Suprapubic skin (tissue), 4 donors: Measurements from ENCODE around the gene CISH. TPM values are rescaled to one million over a fixed set of nuclear protein-coding genes. Genes with fewer than 3 reads are reported as not detected.

Source experiments
- DNase-seq, 2 donors: peaks; one replicate each; pipeline ENCODE4 v3.0.0-alpha.2; 2019; ENCODE audit warnings: low spot score in 2 of 2
- H3K27ac ChIP-seq: fragments of 200-600 bp; sonication (generic); one replicate; pipeline ENCODE4 v1.5.1; 2019
- H3K27me3 ChIP-seq: fragments of 200-600 bp; sonication (generic); one replicate; pipeline ENCODE4 v1.5.1; 2019
- H3K36me3 ChIP-seq: fragments of 200-600 bp; sonication (generic); one replicate; pipeline ENCODE4 v1.5.1; 2019
- H3K4me1 ChIP-seq: fragments of 200-600 bp; sonication (generic); one replicate; pipeline ENCODE4 v1.5.1; 2019
- H3K4me3 ChIP-seq: fragments of 200-600 bp; sonication (generic); one replicate; pipeline ENCODE4 v1.5.1; 2019; ENCODE audit warnings: mild to moderate bottlenecking
- H3K9me3 ChIP-seq: fragments of 200-600 bp; sonication (generic); one replicate; pipeline ENCODE4 v1.5.1; 2019
- EP300 ChIP-seq: sonication (generic); formaldehyde crosslinking; IDR thresholded peaks from one replicate; pipeline ENCODE4 v1.6.1; 2017; ENCODE audit warnings: antibody characterized with exemption
- POLR2A ChIP-seq, 2 donors: fragments of 450-650 bp; IDR thresholded peaks; one replicate each; pipeline ENCODE4 v1.6.1; 2017; ENCODE audit warnings: antibody characterized with exemption in 2 of 2, mild to moderate bottlenecking in 2 of 2, moderate library complexity in 2 of 2
- POLR2AphosphoS5 ChIP-seq, 3 donors: sonication (generic); formaldehyde crosslinking; IDR thresholded peaks; one replicate each; pipeline ENCODE4 v1.6.1; 2017; ENCODE audit warnings: antibody characterized with exemption in 3 of 3
- WGBS: methylation state at CpG from one replicate; pipeline ENCODE4 v1.1.5; 2018; 5-methylcytosine and 5-hydroxymethylcytosine counted together
- total RNA-seq, 4 donors: library from RNA; depleted of rRNA; stranded (reverse); fragments of >200 nt; gene quantifications; one replicate each; pipeline ENCODE4 v1.1.0, GENCODE V29; 2016
- TF ChIP-seq, protein P1 (sequence below), 2 donors: fragments of 200-600 bp in 1 of 2; fragments of 450-650 bp in 1 of 2; sonication (generic) in 1 of 2; IDR thresholded peaks; one replicate each; pipeline ENCODE4 v1.5.1; 2016 to 2019; ENCODE audit warnings: antibody characterized with exemption in 2 of 2, mild to moderate bottlenecking in 1 of 2, moderate library complexity in 1 of 2

CISH gene
- total RNA-seq, 4 donors from 2014 or later, result 12.8 to 20.5 (median 14.7) TPM

DNA sequence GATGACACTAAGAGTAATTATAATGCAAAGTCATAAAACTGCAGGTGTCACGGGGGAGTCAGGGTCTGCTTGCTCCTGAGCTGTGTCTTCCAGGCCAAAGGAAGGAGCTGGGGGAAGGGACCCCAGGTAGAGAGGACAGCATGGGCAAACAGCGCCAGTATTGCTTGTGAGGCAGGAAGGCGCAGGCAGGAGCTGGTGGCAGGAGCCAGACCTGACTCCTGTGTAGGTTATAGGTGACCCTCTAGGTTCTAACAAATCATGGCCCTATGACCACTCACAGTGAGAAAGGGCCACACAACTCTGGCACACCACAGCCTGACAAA, 1.9 kb downstream of the CISH start:
- TF ChIP-seq, protein P1, sequence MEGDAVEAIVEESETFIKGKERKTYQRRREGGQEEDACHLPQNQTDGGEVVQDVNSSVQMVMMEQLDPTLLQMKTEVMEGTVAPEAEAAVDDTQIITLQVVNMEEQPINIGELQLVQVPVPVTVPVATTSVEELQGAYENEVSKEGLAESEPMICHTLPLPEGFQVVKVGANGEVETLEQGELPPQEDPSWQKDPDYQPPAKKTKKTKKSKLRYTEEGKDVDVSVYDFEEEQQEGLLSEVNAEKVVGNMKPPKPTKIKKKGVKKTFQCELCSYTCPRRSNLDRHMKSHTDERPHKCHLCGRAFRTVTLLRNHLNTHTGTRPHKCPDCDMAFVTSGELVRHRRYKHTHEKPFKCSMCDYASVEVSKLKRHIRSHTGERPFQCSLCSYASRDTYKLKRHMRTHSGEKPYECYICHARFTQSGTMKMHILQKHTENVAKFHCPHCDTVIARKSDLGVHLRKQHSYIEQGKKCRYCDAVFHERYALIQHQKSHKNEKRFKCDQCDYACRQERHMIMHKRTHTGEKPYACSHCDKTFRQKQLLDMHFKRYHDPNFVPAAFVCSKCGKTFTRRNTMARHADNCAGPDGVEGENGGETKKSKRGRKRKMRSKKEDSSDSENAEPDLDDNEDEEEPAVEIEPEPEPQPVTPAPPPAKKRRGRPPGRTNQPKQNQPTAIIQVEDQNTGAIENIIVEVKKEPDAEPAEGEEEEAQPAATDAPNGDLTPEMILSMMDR (IDR thresholded peaks at IDR 0.05), result no peak
- TF ChIP-seq POLR2A (IDR thresholded peaks at IDR 0.05) (no peak), POLR2AphosphoS5 (IDR thresholded peaks at IDR 0.05) (no peak), EP300 (no peak)
- peaks cover 19% of the 10 kb centered on the region for H3K36me3 ChIP-seq
- DNase-seq, result no peak
- H3K27me3 ChIP-seq, result no peaks in the 10 kb centered on the region
- H3K4me3 ChIP-seq, result peak overlapping the region; percentile 75
- no peaks in the 10 kb centered on the region for H3K9me3 ChIP-seq
- H3K4me1 ChIP-seq, result peaks cover 88% of the 10 kb centered on the region
- WGBS, result 82% methylated on average over 3 of the region's 3 CpGs
- H3K27ac ChIP-seq, result peak overlapping the region; percentile 2

DNA sequence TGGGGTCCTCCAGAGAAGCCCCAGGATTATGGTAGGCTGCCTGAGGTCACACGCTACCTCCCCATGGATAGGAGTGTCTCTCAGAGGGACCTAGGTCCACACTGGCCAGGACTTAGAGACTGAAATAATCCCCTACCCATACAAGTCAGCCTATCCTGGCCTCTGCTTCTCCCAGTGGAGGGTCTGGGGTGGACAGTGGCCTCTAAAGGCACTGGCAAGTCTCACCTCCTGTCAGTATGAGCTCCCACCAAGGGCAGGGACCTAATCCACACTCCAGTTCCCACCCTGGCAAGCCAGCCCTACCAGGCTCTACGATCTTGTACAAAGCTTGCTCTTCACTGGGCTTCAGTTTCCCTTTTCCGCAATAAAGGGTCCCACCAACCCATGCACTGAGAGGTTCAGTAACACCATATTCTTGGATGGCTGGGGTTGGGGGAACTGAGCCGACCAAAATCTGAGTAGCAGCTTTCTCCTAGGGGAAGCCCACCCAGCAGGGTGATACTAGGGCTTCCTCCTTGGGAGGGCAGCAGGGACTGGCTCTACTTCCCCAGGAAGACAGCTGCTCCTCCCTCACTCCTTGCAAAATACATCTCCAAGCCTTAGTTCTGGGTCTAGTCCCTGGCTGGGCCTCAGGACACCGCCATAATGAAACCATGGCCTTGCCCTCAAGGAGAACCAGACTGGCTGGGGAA, 2.4 kb downstream of the CISH start:
- Histone ChIP-seq H3K27me3 (no peaks in the 10 kb centered on the region), H3K27ac (peak overlapping the region; percentile 10), H3K4me1 (peaks cover 93% of the 10 kb centered on the region), H3K9me3 (no peaks in the 10 kb centered on the region), H3K4me3 (peak overlapping the region; percentile 75), H3K36me3 (peaks cover 19% of the 10 kb centered on the region)
- WGBS, result 74% methylated on average over 5 of the region's 5 CpGs
- TF ChIP-seq EP300 (no peak), POLR2AphosphoS5 (IDR thresholded peaks at IDR 0.05) (no peak), POLR2A (IDR thresholded peaks at IDR 0.05) (no peak)
- no peak for DNase-seq

DNA sequence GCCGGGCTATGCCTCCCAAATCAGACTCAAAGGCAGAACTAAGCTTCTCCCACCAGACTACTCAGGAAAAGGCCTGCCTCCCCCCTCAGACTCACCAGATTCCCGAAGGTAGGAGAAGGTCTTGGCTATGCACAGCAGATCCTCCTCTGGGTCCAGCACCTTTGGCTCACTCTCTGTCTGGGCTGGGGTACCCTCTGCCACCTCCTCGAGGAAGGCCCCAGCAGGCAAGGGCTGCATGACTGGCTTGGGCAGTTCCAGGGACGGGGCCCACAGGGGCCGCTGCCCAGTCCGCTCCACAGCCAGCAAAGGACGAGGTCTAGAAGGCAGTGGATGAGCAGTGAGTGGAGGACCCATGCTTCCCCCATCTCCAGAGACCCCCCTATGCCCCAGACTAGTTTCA, 3.3 kb downstream of the CISH start:
- DNase-seq, result no peak
- peaks cover 94% of the 10 kb centered on the region for H3K4me1 ChIP-seq
- H3K9me3 ChIP-seq, result no peaks in the 10 kb centered on the region
- peak overlapping the region; percentile 13 for H3K4me3 ChIP-seq
- 64% methylated on average over 6 of the region's 7 CpGs for WGBS
- peaks cover 19% of the 10 kb centered on the region for H3K36me3 ChIP-seq
- no peaks in the 10 kb centered on the region for H3K27me3 ChIP-seq
- no peak overlapping the region for H3K27ac ChIP-seq
- TF ChIP-seq POLR2A (IDR thresholded peaks at IDR 0.05), result no peak

DNA sequence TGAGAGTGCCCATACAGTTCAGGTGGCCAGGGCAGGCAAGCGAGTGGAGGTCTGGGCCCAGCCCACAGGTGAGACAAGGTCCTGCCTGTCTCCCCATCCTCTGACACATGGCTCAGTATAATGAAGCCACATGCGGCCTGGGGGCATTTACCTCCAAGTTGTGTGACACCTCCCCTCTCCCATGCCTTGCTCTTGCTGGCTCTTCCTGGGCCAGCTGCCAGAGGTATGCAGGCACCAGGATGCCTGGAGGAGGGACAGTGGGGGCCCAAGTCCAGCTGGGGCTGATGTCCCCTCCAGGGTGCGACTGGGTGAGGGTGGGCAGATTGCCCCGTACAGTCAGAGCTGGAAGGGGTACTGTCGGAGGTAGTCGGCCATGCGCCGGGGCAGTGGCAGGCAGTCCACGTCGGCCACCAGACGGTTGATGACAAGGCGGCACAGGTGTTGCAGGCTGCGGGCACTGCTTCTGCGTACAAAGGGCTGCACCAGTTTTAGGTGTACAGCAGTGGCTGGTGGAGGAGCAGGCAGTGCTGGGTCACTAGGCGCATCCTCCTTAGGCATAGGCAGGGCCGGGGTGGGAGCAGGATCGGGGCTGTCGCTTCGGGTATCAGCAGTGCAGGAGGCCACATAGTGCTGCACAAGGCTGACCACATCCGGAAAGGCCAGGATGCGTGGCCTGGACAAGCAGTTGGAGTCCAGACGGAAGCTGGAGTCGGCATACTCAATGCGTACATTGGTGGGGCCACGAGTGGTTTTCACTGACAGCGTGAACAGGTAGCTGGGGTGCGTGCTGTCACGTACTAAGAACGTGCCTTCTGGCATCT, 4.1 kb downstream of the CISH start:
- Histone ChIP-seq H3K9me3 (no peaks in the 10 kb centered on the region), H3K27ac (no peak overlapping the region), H3K4me3 (peak overlapping the region; percentile 13), H3K27me3 (no peaks in the 10 kb centered on the region), H3K4me1 (peaks cover 94% of the 10 kb centered on the region), H3K36me3 (peaks cover 19% of the 10 kb centered on the region)
- DNase-seq, result no peak
- WGBS, result 78% methylated on average over 12 of the region's 29 CpGs
- TF ChIP-seq POLR2AphosphoS5 (IDR thresholded peaks at IDR 0.05), result no peak
- no peak for TF ChIP-seq POLR2A (IDR thresholded peaks at IDR 0.05)
- TF ChIP-seq, protein P1 (IDR thresholded peaks at IDR 0.05), result no peak
- no peak for TF ChIP-seq EP300

DNA sequence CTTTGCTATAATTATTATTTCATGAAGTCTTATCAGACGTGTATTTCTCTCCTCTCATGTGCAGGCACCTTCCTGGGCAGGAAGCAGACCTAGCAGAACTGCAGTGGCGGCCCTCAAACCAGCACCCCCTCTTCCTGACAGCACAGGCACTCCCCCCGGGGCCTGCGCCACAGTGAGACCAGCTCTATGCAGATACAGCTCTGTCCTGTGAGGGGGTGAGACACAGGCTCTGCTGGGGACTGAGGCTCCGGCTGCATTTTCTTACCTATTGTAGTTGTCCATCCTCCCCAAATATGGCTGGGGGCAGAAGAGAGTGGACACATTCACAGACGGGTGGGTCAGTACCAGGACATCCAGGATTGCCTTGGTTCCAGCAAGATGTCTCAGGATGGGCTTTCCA, 5.0 kb downstream of the CISH start:
- WGBS, result 72% methylated on average over 6 of the region's 6 CpGs
- TF ChIP-seq, protein P1 (IDR thresholded peaks at IDR 0.05), result no peak
- TF ChIP-seq POLR2AphosphoS5 (IDR thresholded peaks at IDR 0.05), result no peak
- no peak for TF ChIP-seq EP300
- no peak for TF ChIP-seq POLR2A (IDR thresholded peaks at IDR 0.05)
- H3K36me3 ChIP-seq, result peaks cover 19% of the 10 kb centered on the region
- H3K9me3 ChIP-seq, result no peaks in the 10 kb centered on the region
- H3K27ac ChIP-seq, result peak overlapping the region; percentile 19
- peaks cover 98% of the 10 kb centered on the region for H3K4me1 ChIP-seq
- DNase-seq, result no peak
- H3K4me3 ChIP-seq, result no peak overlapping the region
- no peaks in the 10 kb centered on the region for H3K27me3 ChIP-seq

DNA sequence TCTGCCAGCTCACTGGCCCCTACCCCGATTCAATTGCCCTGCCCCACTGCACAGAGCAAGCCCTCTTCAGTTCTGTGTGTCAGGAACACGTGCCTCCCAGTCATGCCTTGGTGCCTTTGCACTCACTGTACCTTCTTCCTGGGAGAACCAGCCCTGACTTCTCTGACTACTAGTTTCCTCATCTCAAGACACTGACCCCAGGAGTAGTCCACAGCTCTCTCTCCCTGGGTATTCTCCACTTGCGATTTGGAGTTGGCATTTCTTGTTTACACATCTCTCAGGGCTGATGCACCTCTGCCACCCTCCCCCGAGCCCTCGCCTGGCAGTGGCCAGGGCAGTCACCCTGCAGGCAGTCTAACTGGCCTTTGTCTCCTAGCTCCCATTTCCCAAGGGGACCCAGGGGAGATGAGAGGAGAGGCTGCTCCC, 5.7 kb downstream of the CISH start:
- DNase-seq, result no peak
- Histone ChIP-seq H3K9me3 (no peaks in the 10 kb centered on the region), H3K36me3 (peaks cover 19% of the 10 kb centered on the region), H3K4me1 (peaks cover 99% of the 10 kb centered on the region), H3K27me3 (no peaks in the 10 kb centered on the region), H3K27ac (peak overlapping the region; percentile 97), H3K4me3 (no peak overlapping the region)
- TF ChIP-seq POLR2A (IDR thresholded peaks at IDR 0.05), result no peak
- TF ChIP-seq, protein P1 (IDR thresholded peaks at IDR 0.05), result no peak
- no peak for TF ChIP-seq EP300
- TF ChIP-seq POLR2AphosphoS5 (IDR thresholded peaks at IDR 0.05), result no peak
- WGBS, result 61% methylated on average over 5 of the region's 5 CpGs
